ENCODE data around the gene GLUD1.
"Not testable (repeated sequence)": the region's sequence is repeated elsewhere in the genome, so short reads cannot be mapped to it uniquely, and the experiment has no call there.

The GLUD1 gene

DNA sequence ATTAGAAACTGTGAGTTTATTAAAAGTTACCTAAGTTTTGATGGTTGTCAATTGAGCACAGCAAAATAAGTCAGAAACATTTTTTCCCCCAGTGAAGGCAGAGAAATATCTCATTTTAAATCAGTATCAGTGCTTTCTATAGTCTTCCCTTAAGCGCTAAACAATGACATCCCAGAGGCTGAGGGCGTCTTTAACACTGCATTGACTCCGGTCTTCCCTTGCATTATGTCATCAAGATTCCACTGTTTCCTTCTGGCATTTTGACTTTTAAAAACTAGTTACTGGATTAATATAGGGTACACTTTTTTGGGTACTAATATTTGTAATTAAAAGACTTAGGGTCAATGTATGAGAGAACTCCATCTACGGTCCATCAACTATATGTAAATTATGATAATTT lies 3.9 kb downstream of the GLUD1 start:
- no peak for DNase-seq (ENCODE audit: low spot score)

GRCh38 chr10:87089746-87090145 lies 4.9 kb downstream of the GLUD1 start:
- DNase-seq (ENCODE audit: low spot score) = no peak

- no peak for DNase-seq (ENCODE audit: low spot score)
Observed at GRCh38 chr10:87085537-87085936, 9.1 kb downstream of the GLUD1 start.

DNA sequence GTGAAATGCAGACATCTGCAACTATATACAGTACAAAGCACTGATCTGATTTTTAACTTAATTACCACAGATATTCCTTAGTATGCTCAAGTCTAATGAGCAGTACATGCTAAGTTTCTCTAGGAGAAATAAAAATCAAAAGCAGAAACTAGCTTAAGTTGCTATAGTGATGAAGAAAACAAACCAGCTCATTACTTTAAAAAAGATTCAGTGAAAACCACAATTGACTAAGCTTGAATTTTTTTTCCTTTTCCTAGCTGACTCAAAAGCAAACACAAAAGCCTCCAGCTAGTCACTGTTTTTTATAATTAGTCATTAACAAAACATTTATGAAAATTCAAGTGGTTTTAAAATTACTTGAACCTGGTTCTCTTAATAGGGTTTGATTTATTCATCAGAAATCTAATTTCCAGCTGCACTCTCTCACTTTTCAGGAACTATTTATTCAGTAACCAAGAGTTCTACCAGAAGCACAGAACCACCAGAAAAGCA lies 10.3 kb downstream of the GLUD1 start:
- peak; percentile 19 for DNase-seq (ENCODE audit: low spot score)

- not testable (repeated sequence) for DNase-seq (ENCODE audit: low spot score)
Observed at GRCh38 chr10:87083576-87084290, 10.9 kb downstream of the GLUD1 start.

GRCh38 chr10:87082219-87082618 lies 12.4 kb downstream of the GLUD1 start:
- peak; percentile 17 for DNase-seq (ENCODE audit: low spot score)

- DNase-seq (ENCODE audit: low spot score) = not testable (repeated sequence)
Observed at GRCh38 chr10:87081574-87081973, 13.1 kb downstream of the GLUD1 start.

DNA sequence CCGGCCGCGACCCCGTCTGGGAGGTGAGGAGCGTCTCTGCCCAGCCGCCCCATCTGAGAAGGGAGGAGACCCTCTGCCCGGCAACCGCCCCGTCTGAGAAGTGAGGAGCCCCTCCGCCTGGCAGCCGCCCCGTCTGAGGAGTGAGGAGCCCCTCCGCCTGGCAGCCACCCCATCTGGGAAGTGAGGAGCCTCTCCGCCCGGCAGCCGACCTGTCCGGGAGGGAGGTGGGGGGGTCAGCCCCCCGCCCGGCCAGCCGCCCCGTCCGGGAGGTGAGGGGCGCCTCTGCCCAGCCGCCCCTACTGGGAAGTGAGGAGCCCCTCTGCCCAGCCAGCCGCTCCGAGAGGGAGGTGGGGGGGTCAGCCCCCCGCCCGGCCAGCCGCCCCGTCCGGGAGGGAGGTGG lies 14.0 kb downstream of the GLUD1 start:
- not testable (repeated sequence) for DNase-seq (ENCODE audit: low spot score)

- DNase-seq (ENCODE audit: low spot score) = no peak
Observed at GRCh38 chr10:87079106-87079836, 15.4 kb downstream of the GLUD1 start.

GRCh38 chr10:87076421-87076820 lies 18.2 kb downstream of the GLUD1 start:
- not testable (repeated sequence) for DNase-seq (ENCODE audit: low spot score)

DNA sequence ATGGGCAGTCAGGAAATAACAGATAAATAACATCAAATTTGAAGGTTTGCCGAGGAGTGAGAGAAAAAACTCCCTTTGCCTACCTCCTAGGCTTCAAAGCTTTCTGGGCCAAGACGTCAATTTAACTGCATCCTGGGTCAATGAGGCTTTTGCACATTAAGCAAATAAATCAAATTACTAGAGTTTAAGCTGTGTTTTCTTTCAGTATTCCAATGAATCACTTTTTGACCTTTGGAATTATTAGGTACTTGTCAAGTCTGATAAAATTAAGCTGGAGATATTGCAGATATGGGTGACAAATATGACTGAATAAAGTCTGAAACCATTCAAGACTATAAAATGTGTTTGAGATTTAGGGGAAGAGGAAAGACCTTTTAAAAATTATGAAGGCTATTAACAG lies 22.2 kb downstream of the GLUD1 start:
- DNase-seq (ENCODE audit: low spot score) = no peak

GRCh38 chr10:87068281-87068680 lies 26.4 kb downstream of the GLUD1 start:
- no peak for DNase-seq (ENCODE audit: low spot score)

- no peak for DNase-seq (ENCODE audit: low spot score)
Observed at GRCh38 chr10:87066865-87067264, 27.8 kb downstream of the GLUD1 start.

- DNase-seq (ENCODE audit: low spot score) = no peak
Observed at GRCh38 chr10:87066178-87066577, 28.5 kb downstream of the GLUD1 start.

DNA sequence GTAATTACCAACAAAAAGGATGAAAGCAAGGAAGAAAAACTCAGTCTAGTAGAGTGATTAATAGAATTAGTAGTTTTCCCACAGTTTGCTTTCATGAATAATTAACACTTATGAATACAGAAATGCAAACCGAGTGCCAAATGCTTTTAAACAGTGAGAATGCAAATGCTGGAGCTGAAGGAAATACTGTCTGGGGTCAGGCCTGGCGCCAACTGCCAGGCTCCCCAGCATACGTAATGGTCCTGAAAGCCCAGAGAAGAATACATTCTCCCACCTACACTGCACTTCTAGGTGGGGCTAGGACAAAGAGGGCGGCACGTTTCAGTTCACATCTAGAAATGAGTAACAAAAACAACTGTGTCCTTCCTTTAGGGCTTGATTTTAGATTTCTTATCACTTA lies 30.0 kb downstream of the GLUD1 start:
- DNase-seq (ENCODE audit: low spot score) = no peak

- no peak for DNase-seq (ENCODE audit: low spot score)
Observed at GRCh38 chr10:87060280-87060928, 34.2 kb downstream of the GLUD1 start.

- DNase-seq (ENCODE audit: low spot score) = no peak
Observed at GRCh38 chr10:87059401-87059800, 35.2 kb downstream of the GLUD1 start.

- DNase-seq (ENCODE audit: low spot score) = no peak
Observed at GRCh38 chr10:87058171-87058570, 36.5 kb downstream of the GLUD1 start.

DNA sequence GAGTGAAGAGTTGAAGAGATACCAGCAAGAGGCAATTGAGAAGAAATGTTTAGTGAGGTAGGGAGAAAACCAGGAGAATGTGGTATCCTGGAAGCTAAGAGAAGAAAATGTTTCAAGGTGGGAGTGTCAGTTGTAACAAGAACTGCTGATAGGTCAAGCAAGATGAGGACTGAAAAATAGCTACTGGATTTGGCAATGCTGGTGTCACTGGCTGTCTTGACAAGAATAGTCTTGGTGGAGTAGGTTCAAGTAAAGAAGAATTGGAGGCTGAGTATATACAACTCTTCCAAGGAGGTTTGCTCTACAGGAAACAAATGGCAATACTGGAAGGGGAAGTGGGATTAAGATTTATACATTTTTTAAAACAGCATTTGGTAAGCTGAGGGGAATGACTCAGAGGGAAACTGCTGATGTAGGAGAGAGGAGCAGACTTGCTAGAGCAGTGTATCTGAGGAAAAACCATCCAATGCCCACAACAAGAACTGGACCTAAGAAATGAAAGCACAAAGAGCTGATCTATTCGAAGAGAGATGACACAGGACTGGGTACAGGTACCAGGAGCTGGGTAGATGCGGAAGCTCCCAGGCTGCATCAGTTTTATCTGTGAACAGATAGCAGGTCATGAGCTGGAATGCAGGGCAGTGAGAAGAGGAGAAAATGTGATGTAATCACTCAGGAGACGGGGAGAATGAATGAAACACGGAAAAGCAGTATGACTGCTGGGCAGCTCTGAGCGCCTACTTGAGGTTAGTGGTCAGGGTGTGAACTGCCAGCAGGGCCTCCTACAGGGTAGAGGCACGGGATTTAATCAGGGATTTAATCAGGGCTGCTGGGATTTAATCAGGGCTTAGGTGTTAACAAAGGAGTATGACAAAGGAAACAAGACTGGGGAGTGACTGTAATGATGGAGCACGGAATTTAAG lies 40.0 kb downstream of the GLUD1 start:
- peak; percentile 73 for DNase-seq (ENCODE audit: low spot score)

- DNase-seq (ENCODE audit: low spot score) = no peak
Observed at GRCh38 chr10:87053577-87054181, 41.0 kb downstream of the GLUD1 start.

DNA sequence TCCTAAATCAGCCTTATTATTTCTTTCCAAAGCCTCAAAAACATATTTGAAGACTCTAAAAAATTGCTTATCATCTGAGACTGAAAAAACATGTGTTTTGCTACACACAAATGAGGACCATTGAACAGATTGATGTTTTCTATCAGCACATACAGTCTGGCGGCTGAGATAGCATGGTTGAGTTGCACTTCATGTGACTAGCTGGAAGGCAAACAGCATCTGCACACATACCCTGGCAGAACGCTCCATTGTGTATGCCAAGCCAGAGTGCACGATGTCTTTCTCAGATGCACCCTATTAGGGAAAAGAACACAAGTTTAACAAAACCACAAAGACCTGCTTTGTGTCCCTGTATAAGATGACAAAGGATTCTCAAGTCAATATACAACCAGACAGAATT lies 41.5 kb downstream of the GLUD1 start:
- no peak for DNase-seq (ENCODE audit: low spot score)
